SK-N-DZ (cell line): ENCODE data around the gene LRRC23.

Experiments
- DNase-seq: peaks from one replicate; pipeline ENCODE4 v3.0.0-alpha.2; 2015; ENCODE audit warnings: low spot score

LRRC23 gene

GRCh38 chr12:6925540-6926279, 21.1 kb downstream of the LRRC23 start:
- DNase-seq, result no peak

- DNase-seq, result peak; percentile 86
Observed at GRCh38 chr12:6927379-6928021, 22.9 kb downstream of the LRRC23 start, which contains the start of gene ATN1. TSS of gene ATN1 (plus strand) at chr12:6927959. CDS start at chr12:6934002, 6,043 bp downstream.

GRCh38 chr12:6928022-6928702, 23.5 kb downstream of the LRRC23 start:
- DNase-seq, result no peak

DNA sequence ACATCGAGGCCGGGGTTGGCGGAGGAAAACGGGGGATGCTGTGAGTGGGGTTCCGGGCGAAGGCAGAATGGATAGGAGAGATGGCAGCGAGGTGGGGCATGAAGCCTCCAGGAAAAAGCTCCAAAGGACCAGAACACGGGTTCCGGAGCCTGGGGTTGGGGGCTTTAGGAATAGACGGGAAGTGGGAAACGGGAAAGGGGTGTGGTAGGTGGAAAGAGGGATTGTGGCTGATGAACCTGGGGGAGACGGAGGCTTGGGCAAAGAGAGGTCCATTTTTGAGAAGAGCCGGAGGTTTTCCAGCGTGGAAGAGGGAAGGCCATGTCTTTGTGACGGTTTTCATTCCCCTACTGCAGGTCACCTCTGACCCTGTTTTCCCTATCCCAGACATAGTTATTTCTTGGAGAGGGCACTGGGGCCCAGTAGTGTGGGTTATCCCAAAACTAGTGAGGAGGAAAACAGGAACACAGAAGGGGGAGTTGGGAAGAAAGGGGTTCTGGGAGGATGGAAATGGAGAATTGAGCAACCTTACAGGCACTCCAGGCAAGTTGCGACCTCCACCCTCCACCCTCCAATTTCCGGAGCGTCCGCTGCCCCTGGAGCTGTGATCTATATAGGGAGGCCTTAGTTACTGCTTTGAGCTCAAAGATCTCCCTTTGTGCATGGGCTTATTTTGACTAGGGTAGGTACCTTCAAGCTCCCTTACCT, 24.2 kb downstream of the LRRC23 start:
- DNase-seq, result no peak

DNA sequence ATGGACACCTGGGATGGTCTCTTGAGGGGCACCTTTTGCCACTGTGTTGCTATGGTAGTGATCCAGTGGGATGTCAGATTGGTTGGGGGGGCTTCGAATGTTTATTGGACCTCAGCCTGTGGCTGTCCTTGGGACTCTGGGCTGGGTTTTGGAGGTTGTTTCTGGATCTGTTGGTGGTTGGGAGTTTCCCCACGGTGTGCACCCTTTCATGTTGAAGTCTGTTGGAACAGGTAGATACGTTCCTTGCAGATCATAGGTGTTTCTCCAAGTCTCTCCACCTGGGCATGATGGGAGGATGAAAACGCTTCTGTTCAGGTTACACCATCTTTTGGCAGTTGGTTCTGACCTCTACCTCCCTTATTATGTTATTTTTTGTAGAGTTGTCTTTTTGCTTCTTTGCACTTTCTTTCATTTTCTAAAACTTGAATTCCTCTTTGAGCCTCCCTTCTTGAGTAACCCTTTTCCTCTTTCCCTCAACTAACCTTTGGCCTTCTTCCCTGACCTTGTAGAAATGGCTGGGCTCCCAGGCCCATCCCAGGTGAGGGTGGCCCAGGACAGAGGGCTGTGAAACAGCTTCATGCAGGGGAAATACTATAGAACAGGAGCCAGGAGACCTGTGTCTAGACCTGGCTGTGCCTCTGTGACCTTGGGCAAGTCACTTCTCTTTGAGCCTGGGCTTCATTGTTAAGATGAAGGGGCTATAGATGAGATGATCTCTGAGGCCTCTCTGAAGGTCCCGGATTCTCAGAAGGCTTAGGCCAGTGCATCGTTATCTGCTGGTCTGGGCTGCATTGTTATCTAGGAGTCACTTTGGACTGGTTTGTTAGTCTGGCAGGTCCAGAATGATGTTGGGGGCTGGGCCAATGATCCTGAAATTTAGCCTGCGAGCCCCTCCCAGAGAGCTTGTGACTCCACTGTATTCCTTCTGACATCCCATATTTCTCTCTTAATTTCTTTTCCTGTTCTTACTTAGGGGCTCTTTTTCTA, 25.1 kb downstream of the LRRC23 start:
- DNase-seq, result no peak

DNA sequence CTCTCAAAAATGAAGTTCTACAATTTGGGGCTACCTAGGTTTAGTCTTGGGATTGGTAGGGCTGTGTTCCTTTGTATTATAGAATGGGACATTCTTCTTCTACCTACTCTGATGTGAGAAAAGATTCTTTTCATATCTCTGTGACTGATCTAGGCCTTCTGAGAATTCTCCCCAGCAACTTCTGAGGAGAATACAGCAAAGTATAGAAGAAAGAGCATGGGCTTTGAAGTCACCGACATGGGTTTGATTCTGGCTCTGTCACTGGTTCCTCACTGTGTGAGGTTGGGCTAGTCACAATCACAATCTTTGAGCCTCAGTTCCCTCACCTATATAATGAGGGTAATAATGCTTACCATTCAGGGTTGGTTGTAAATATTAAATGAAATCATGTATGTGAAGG, 28.1 kb downstream of the LRRC23 start:
- DNase-seq, result no peak

GRCh38 chr12:6934110-6934509, 29.5 kb downstream of the LRRC23 start:
- no peak for DNase-seq

DNA sequence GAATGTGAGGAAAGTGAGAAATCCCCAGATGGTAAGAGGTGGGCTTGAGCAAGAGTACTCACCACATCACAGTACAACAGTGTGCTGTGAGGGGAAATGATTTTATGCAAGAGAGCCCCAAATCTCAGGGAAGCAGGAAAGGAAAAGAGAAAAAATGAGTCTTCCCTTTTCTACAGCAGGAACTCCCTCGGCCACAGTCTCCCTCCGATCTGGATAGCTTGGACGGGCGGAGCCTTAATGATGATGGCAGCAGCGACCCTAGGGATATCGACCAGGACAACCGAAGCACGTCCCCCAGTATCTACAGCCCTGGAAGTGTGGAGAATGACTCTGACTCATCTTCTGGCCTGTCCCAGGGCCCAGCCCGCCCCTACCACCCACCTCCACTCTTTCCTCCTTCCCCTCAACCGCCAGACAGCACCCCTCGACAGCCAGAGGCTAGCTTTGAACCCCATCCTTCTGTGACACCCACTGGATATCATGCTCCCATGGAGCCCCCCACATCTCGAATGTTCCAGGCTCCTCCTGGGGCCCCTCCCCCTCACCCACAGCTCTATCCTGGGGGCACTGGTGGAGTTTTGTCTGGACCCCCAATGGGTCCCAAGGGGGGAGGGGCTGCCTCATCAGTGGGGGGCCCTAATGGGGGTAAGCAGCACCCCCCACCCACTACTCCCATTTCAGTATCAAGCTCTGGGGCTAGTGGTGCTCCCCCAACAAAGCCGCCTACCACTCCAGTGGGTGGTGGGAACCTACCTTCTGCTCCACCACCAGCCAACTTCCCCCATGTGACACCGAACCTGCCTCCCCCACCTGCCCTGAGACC, 31.0 kb downstream of the LRRC23 start:
- no peak for DNase-seq

- DNase-seq, result no peak
Observed at GRCh38 chr12:6936194-6936635, 31.6 kb downstream of the LRRC23 start.

DNA sequence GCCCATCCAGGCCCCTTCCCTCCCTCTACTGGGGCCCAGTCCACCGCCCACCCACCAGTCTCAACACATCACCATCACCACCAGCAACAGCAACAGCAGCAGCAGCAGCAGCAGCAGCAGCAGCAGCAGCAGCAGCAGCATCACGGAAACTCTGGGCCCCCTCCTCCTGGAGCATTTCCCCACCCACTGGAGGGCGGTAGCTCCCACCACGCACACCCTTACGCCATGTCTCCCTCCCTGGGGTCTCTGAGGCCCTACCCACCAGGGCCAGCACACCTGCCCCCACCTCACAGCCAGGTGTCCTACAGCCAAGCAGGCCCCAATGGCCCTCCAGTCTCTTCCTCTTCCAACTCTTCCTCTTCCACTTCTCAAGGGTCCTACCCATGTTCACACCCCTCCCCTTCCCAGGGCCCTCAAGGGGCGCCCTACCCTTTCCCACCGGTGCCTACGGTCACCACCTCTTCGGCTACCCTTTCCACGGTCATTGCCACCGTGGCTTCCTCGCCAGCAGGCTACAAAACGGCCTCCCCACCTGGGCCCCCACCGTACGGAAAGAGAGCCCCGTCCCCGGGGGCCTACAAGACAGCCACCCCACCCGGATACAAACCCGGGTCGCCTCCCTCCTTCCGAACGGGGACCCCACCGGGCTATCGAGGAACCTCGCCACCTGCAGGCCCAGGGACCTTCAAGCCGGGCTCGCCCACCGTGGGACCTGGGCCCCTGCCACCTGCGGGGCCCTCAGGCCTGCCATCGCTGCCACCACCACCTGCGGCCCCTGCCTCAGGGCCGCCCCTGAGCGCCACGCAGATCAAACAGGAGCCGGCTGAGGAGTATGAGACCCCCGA, 32.2 kb downstream of the LRRC23 start:
- no peak for DNase-seq

GRCh38 chr12:6937481-6938352, 33.1 kb downstream of the LRRC23 start:
- DNase-seq, result peak; percentile 98

- no peak for DNase-seq
Observed at GRCh38 chr12:6938353-6939190, 34.0 kb downstream of the LRRC23 start.

DNA sequence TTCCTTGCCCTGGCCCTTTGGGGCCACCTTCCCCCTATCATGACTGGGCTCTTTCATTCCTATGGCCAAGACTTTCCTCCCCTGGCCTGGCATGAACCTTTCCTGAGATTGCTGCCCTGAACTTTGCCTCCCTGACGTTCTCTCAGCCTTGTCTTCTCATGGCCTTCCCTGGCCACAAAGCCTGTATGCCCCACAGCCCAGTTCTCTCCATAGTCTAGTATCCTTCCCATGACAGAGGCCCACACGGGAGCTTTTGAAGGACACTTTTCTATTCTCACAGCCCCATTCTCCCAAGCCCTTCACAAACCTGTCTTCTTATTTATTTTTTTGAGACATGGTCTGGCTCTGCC, 34.5 kb downstream of the LRRC23 start:
- no peak for DNase-seq

GRCh38 chr12:6941267-6941666, 36.6 kb downstream of the LRRC23 start:
- DNase-seq, result no peak

GRCh38 chr12:6941782-6942181, 37.2 kb downstream of the LRRC23 start:
- DNase-seq, result no peak

- DNase-seq, result no peak
Observed at GRCh38 chr12:6942331-6942665, 37.7 kb downstream of the LRRC23 start.

DNA sequence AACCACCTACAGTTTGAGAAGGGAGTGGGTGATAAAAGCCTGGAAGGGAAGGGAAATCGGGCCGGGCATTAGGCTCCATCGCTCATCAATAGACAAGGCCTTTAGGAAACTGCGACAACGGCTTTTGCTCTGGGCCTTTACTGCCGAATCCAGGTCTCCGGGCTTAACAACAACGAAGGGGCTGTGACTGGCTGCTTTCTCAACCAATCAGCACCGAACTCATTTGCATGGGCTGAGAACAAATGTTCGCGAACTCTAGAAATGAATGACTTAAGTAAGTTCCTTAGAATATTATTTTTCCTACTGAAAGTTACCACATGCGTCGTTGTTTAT, 38.7 kb downstream of the LRRC23 start:
- DNase-seq, result peak; percentile 98
